CD8-positive, alpha-beta memory T cell (primary cell): ENCODE results near the gene MDC1. TPM values are rescaled to one million over a fixed set of nuclear protein-coding genes. Genes with fewer than 3 reads are reported as not detected.
"Not testable (repeated sequence)": the region's sequence is repeated elsewhere in the genome, so short reads cannot be mapped to it uniquely, and the experiment has no call there.

Experiments used
- CTCF ChIA-PET: fragments of 350-600 bp; sonication (Branson Sonifier 250); formaldehyde crosslinking; loops from one replicate; lab custom pipeline; 2021; ENCODE audit warnings: antibody characterized with exemption; lab: Charles Lee
- POLR2A ChIA-PET: fragments of 350-600 bp; sonication (Branson Sonifier 250); formaldehyde crosslinking; loops from one replicate; lab custom pipeline; 2021; ENCODE audit warnings: antibody characterized with exemption; lab: Charles Lee
- DNase-seq, 5 donors: peaks; one replicate each; pipeline versions ENCODE4 v3.0.0 to v3.0.0-alpha.2; 2020 to 2022; ENCODE audit warnings: mixed read lengths in 1 of 5
- H3K27ac ChIP-seq: one replicate; pipeline ENCODE4 v1.7.0; 2013; ENCODE audit warnings: low read depth, mild to moderate bottlenecking, low read length, moderate library complexity
- H3K27me3 ChIP-seq: 2 replicates; pipeline ENCODE4 v1.7.0; 2013; ENCODE audit warnings: low read length, mild to moderate bottlenecking; ENCODE audit not compliant: insufficient read depth, poor library complexity, severe bottlenecking
- H3K36me3 ChIP-seq: 2 replicates; pipeline ENCODE4 v1.7.0; 2013; ENCODE audit warnings: mild to moderate bottlenecking, low read length, moderate library complexity; ENCODE audit not compliant: insufficient read depth
- H3K4me1 ChIP-seq: 2 replicates; pipeline ENCODE4 v1.7.0; 2013; ENCODE audit warnings: mild to moderate bottlenecking, low read length, moderate library complexity; ENCODE audit not compliant: insufficient read depth
- H3K4me3 ChIP-seq: 2 replicates; pipeline ENCODE4 v1.7.0; 2013; ENCODE audit warnings: mild to moderate bottlenecking, low read length
- H3K9me3 ChIP-seq: 2 replicates; pipeline ENCODE4 v1.7.0; 2013; ENCODE audit warnings: mild to moderate bottlenecking, low read length
- H3K27ac Mint-ChIP-seq, 8 donors: one replicate each; pipeline ENCODE4 v1.8.0; 2020 to 2021; ENCODE audit warnings: mixed read lengths in 8 of 8, mild to moderate bottlenecking in 6 of 8, inconsistent platforms in 3 of 8, moderate library complexity in 3 of 8
- H3K27me3 Mint-ChIP-seq, 2 donors: one replicate each; pipeline ENCODE4 v1.8.0; 2020 to 2021; ENCODE audit warnings: mixed read lengths in 2 of 2, mild to moderate bottlenecking in 1 of 2, moderate library complexity in 1 of 2
- H3K36me3 Mint-ChIP-seq, 3 donors: one replicate each; pipeline ENCODE4 v1.8.0; 2020 to 2021; ENCODE audit warnings: mixed read lengths in 3 of 3, inconsistent platforms in 1 of 3, mild to moderate bottlenecking in 1 of 3
- H3K4me1 Mint-ChIP-seq, 3 donors: one replicate each; pipeline ENCODE4 v1.8.0; 2020 to 2021; ENCODE audit warnings: mixed read lengths in 3 of 3, inconsistent platforms in 1 of 3, mild to moderate bottlenecking in 1 of 3
- H3K4me3 Mint-ChIP-seq, 7 donors: one replicate each; pipeline ENCODE4 v1.8.0; 2020 to 2021; ENCODE audit warnings: mixed read lengths in 7 of 7, mild to moderate bottlenecking in 6 of 7, moderate library complexity in 4 of 7, inconsistent platforms in 2 of 7
- H3K9me3 Mint-ChIP-seq, 5 donors: one replicate each; pipeline ENCODE4 v1.8.0; 2020 to 2022; ENCODE audit warnings: mixed read lengths in 5 of 5, mild to moderate bottlenecking in 3 of 5, moderate library complexity in 2 of 5, inconsistent platforms in 1 of 5
- polyA plus RNA-seq: library from polyadenylated mRNA; unstranded; fragments of 300-500 nt; fragmentation: Illumina TruSeq; gene quantifications from one replicate; pipeline ENCODE4 v1.2.3, GENCODE V29; 2021
- total RNA-seq, 2 experiments: library from RNA; stranded (reverse); gene quantifications; one replicate each; pipeline ENCODE4 v1.2.3, GENCODE V29; 2021

Gene MDC1
- total and polyA plus RNA-seq, 3 experiments from 2014 or later, result 6.4 to 71.1 (median 59.4) TPM

DNA sequence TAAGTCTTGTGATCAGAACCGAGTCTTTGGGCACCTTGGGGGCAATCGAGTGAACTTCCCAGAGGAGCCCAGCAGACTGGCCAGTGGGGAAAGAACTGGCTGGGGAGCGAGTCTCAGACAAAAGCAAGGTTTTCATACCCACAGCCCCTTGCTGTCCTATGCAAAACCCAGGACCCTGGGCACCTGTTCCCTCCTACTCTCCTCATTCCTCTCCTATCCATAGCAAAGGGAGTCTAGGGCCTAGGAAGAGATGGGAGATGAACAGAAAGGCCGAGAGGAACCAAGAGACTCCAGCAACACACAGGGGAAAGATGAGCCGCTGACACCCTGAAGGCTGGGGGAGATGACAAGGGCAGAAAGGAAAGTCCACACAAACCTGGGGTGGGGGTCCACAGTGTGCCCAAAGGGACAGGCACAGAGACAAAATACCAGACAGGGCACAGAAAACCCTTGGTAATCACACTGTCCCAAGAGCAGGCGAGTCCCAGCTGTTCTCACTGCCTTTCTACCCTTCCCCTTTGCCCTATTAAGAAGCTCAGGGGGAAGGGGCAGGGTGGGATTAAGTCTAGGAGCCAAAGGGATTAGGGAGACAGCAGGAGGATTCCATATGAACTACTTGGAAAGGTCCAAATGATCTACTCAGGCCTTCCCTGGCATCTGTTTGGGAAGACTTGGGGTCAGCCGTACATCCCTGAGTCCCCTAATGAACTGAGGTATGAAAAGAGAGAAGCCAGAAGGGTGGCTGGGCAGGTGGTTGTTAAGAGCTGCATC, 37.1 kb downstream of the MDC1 start:
- DNase-seq, result no peak
- ChIA-PET CTCF (interaction anchor here (0.7 to 17.6 kb wide), 28 partner anchors 8 to 400 kb away, joined by 3 to 697 read pairs (median 5); partner anchors contain the start of genes MDC1, MRPS18B, NRM and TUBB), POLR2A (interaction anchor here (0.7 to 8.1 kb wide), 7 partner anchors 19 to 115 kb away, joined by 3 to 142 read pairs (median 6); partner anchors contain the start of genes MDC1 and TUBB)
- Histone ChIP-seq H3K27me3 (no peaks in the 10 kb centered on the region), H3K9me3 (no peaks in the 10 kb centered on the region), H3K4me1 (peaks cover 38% of the 10 kb centered on the region), H3K4me3 (peak overlapping the region; percentile 92), H3K27ac (peak overlapping the region; percentile 53), H3K36me3 (peaks cover 30% of the 10 kb centered on the region)
- Mint-ChIP-seq H3K4me3 (peak overlapping the region; percentile 95 to 100 (median 99)), H3K4me1 (peaks cover 42 to 51% (median 44%) of the 10 kb centered on the region in 3 donors), H3K27me3 (no peaks in the 10 kb centered on the region), H3K9me3 (no peaks in the 10 kb centered on the region), H3K27ac (peak overlapping the region; percentile 80 to 100 (median 99)), H3K36me3 (peaks cover 16 to 81% (median 23%) of the 10 kb centered on the region in 3 donors)

DNA sequence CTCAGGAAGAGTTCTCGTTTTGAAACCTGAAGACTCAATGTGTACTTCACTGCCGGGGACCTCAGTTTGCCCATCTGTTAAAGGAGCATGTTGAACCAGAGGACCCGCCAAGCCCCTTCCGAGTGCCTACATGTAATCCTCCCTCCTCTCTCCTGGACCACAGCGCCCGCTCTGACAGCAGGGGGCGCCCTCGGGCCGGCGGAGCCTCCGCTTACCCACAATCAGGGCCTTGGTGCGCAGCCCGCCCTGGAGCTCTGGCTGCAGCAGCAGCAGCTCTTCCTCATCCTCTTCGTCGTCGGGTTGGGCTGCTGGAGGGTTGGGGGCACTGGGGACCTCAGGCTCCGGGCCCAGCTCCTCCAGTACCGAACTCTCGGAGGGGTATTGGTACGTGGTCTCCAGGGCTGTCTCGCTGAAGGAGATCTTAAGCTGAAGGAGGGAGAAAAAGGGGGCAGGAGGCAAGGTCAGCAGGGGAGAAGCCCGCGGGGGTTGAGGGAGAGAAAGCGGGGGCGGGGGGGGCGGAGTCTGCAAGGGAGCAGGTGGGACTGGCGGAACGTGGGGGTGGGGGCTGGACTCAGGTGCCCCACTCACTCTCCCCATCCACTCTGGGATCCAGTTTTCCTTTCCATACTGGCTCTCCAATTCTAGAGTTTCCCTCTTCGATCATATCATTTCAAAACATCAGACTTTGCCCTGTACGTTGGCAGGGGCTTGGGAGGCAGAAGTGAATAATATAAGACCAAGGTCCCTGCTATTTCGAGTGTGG, 37.9 kb downstream of the MDC1 start:
- POLR2A ChIA-PET, result interaction anchor here (0.6 to 8.1 kb wide), 9 partner anchors 9 to 137 kb away, joined by 3 to 142 read pairs (median 6); partner anchors contain the start of genes MDC1 and TUBB
- Histone ChIP-seq H3K4me3 (peak overlapping the region; percentile 92), H3K27ac (peak overlapping the region; percentile 53), H3K4me1 (peaks cover 38% of the 10 kb centered on the region), H3K36me3 (peaks cover 30% of the 10 kb centered on the region), H3K27me3 (no peaks in the 10 kb centered on the region), H3K9me3 (no peaks in the 10 kb centered on the region)
- peak overlapping the region; percentile 80 to 100 (median 99) for H3K27ac Mint-ChIP-seq
- CTCF ChIA-PET, result interaction anchor here (0.5 to 17.6 kb wide), 56 partner anchors 9 to 400 kb away, joined by 3 to 697 read pairs (median 4); partner anchors contain the start of genes IER3, MDC1, MRPS18B and NRM
- peak; percentile 86 to 93 (median 90) for DNase-seq
- H3K9me3 Mint-ChIP-seq, result no peaks in the 10 kb centered on the region
- peaks cover 42 to 51% (median 44%) of the 10 kb centered on the region in 3 donors for H3K4me1 Mint-ChIP-seq
- no peaks in the 10 kb centered on the region for H3K27me3 Mint-ChIP-seq
- peak overlapping the region; percentile 95 to 100 (median 99) for H3K4me3 Mint-ChIP-seq
- H3K36me3 Mint-ChIP-seq, result peaks cover 16 to 75% (median 22%) of the 10 kb centered on the region in 3 donors

DNA sequence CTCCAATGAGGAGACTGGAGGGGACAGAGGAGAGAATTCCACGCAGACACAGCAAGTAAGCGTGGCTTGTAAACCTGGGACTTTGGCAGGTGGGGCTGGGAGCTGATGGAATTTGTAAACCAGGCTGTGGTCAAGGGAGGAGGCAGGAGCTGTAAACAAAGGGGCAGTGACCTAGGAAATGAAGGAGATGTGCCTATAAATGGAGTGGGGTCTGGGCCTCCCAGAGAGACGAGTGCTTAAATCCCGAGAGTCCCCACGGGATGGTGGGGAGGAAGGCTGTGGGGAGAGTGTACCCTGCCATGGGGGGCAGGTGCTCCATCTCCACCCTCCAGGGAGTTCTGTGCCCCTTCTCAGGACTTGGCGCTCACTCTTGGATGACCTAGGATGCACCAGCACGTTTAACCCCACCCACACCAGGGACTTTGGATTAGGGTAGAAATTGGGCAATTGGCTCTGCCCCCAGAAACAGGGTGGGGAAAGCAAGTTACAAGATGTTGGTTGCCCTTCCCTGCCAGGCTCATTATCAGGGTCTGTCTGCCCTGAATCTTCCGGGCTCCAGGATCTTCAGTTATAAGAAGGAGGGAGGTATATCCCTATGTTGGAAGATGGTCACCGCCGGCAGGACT, 40.3 kb downstream of the MDC1 start:
- no peak overlapping the region for H3K27ac ChIP-seq
- no peaks in the 10 kb centered on the region for H3K9me3 ChIP-seq
- H3K36me3 Mint-ChIP-seq, result peaks cover 12 to 60% (median 14%) of the 10 kb centered on the region in 3 donors
- no peaks in the 10 kb centered on the region for H3K27me3 Mint-ChIP-seq
- no peak for DNase-seq
- peaks cover 43 to 50% (median 49%) of the 10 kb centered on the region in 3 donors for H3K4me1 Mint-ChIP-seq
- H3K9me3 Mint-ChIP-seq, result no peaks in the 10 kb centered on the region
- H3K27ac Mint-ChIP-seq, result peak overlapping the region in 5 of 8 donors; percentile 47 to 83 (median 77)
- ChIA-PET POLR2A (interaction anchor here (1.0 kb wide), 1 partner anchor 45 kb away, joined by 4 read pairs; no protein-coding TSS in a partner anchor), CTCF (interaction anchor here (1.5 to 17.6 kb wide), 3 partner anchors 27 to 135 kb away, joined by 4 to 697 read pairs (median 21); partner anchors contain the start of genes MDC1 and TUBB)
- no peak overlapping the region for H3K4me3 ChIP-seq
- H3K27me3 ChIP-seq, result no peaks in the 10 kb centered on the region
- peaks cover 40% of the 10 kb centered on the region for H3K4me1 ChIP-seq
- H3K4me3 Mint-ChIP-seq, result peak overlapping the region in 2 of 7 donors; percentile 68 to 69
- H3K36me3 ChIP-seq, result peaks cover 30% of the 10 kb centered on the region

DNA sequence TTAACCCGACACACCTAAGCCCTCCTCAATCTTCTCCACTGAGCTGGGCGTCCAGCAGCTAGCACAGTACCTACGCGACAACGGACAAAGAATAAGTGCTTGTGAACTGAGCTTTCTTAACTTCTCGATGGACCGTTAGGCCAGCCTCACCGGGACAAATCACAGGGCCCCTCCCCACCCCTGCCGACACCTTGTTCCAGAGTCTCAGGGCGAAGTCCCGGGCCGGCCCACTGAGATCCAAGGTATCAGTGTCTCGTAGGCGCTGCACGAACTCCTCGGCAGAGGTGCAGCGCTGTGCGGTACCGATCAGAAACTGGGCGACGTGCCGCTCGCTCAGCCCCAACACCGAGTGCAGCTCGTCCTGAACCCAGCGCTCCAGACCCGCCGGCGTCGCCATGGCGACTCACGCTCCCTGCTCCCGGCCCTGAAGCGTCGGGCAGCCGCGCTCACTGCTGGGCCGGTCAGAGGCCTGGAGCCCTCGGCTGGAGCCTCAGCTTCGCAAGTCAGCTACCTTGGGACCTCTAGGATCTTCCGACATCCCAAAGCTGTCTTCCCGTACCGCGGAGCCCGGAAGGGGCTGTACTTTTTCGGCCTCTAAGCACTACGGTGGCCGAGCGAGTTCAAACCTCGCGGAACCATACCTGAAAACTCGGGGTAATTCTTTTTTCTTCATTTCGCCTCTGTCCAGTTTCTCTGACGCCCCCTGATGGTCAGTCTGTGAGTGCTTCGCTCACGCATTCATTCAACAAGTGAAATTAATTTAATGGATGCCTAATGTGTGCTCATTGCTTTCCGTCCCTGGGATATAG, 44.4 kb downstream of the MDC1 start, which contains the start of gene DHX16:
Gene DHX16 (minus strand): TSS at position 562 of the 809 bp plus-strand sequence. CDS start 165 bp downstream, at position 397.
- Histone ChIP-seq H3K27ac (peak within 1 kb of the TSS; percentile 67), H3K4me1 (peaks cover 18% of the 10 kb centered on the region), H3K36me3 (peaks cover 38% of the 10 kb centered on the region), H3K27me3 (no peaks in the 10 kb centered on the region), H3K4me3 (peak within 1 kb of the TSS; percentile 80), H3K9me3 (no peaks in the 10 kb centered on the region)
- Mint-ChIP-seq H3K4me1 (peaks cover 30 to 42% (median 40%) of the 10 kb centered on the region in 3 donors), H3K36me3 (peaks cover 8 to 56% (median 14%) of the 10 kb centered on the region in 3 donors), H3K9me3 (no peaks in the 10 kb centered on the region), H3K27me3 (no peaks in the 10 kb centered on the region), H3K4me3 (peak within 1 kb of the TSS; percentile 77 to 97 (median 89)), H3K27ac (peak within 1 kb of the TSS; percentile 74 to 92 (median 86))
- DNase-seq, result peak; percentile 82 to 92 (median 84)
- POLR2A ChIA-PET, result interaction anchor here (0.7 to 1.1 kb wide), 5 partner anchors 15 to 58 kb away, joined by 3 to 5 read pairs (median 4); partner anchors contain the start of genes ATAT1, MDC1, MRPS18B and PPP1R10
- CTCF ChIA-PET, result interaction anchor here (0.6 to 17.6 kb wide), 24 partner anchors 10 to 252 kb away, joined by 3 to 697 read pairs (median 4); partner anchors contain the start of genes ABCF1, MDC1, MRPS18B and TUBB

DNA sequence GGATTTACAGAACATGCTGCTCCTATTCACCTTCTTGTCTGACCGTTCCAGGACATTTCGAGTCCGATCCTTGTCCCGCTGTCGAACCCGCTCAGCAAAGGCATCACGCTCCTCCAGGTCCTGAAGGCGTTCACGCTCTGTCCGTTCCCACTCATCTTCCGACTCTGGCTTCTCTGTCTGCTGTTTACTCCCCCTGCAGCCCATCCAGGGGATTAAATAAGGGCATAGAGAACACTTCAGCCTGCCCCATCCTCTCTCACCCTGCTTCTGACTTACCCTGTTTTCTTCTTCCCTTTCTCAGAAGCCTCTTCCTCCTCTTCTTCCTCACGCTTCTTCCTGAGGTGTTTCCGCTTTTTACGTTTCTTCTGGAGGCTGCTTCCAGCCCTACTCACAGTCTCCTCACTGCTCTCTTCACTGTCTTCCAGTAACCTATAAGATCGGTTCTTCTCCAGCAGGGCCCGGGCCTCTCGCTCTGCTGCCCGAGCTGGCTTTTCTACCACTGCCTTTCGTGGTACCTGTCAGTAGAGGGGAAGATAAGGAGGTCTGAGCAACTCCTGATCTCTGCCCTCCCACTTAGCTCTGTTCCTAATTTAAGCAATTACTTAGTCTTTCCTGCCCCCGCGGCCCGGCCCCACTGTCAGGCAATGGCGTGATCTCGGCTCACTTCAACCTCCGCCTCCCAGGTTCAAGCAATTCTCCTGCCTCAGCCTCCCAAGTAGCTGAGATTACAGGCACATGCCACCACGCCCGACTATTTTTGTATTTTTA, 46.1 kb downstream of the MDC1 start:
- Mint-ChIP-seq H3K36me3 (peaks cover under 1 to 54% (median 7%) of the 10 kb centered on the region in 3 donors), H3K27ac (peak overlapping the region in 6 of 8 donors; percentile 10 to 93 (median 76)), H3K4me1 (peaks cover 27 to 38% (median 34%) of the 10 kb centered on the region in 3 donors), H3K4me3 (peak overlapping the region; percentile 28 to 89 (median 74)), H3K27me3 (no peaks in the 10 kb centered on the region), H3K9me3 (no peaks in the 10 kb centered on the region)
- Histone ChIP-seq H3K4me3 (no peak overlapping the region), H3K4me1 (peaks cover 18% of the 10 kb centered on the region), H3K27me3 (no peaks in the 10 kb centered on the region), H3K27ac (no peak overlapping the region), H3K36me3 (peaks cover 25% of the 10 kb centered on the region), H3K9me3 (no peaks in the 10 kb centered on the region)
- no peak for DNase-seq
- ChIA-PET CTCF (interaction anchor here (1.6 to 17.6 kb wide), 6 partner anchors 12 to 189 kb away, joined by 4 to 697 read pairs (median 14); partner anchors contain the start of genes MDC1 and TUBB), POLR2A (no interaction called here)

DNA sequence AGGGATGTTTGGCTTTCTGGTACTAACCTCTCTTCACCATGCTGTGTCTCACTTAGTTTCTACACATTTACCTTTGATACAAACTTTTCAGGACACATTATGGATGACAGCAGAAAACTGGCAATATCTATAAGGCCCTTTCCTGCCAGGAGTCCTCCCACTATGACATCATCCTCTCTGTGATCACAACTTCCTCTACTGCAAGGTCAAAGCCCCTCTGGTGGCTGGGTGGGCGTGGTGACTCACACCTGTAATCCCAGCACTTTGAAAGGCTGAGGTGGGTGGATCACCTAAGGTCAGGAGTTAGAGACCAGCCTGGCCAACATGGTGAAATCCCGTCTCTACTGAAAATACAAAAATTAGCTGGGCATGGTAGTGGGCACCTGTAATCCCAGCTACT, 50.8 kb downstream of the MDC1 start:
- peaks cover 4 to 82% (median 14%) of the 10 kb centered on the region in 3 donors for H3K36me3 Mint-ChIP-seq
- POLR2A ChIA-PET, result not testable (repeated sequence)

More for the DNA sequence above, 50.8 kb downstream of the MDC1 start:
- H3K27ac Mint-ChIP-seq, H3K4me1 ChIP-seq, H3K9me3 ChIP-seq, H3K4me3 ChIP-seq, H3K27me3 ChIP-seq, H3K27me3 Mint-ChIP-seq, DNase-seq, H3K9me3 Mint-ChIP-seq, H3K27ac ChIP-seq, CTCF ChIA-PET: not testable (repeated sequence)
- H3K4me3 Mint-ChIP-seq, result peak overlapping the region in 1 of 7 donors; percentile 37
- H3K4me1 Mint-ChIP-seq, result peaks cover 15 to 23% (median 17%) of the 10 kb centered on the region in 3 donors
- H3K36me3 ChIP-seq, result peaks cover 54% of the 10 kb centered on the region
